GM21447 (cell line): ENCODE measurements around the gene NLGN4Y.
A peak's percentile ranks its signal among the peaks of the same experiment; 100 is the strongest.

ENCODE experiments used
- ATAC-seq: cut with Tn5 transposase; IDR thresholded peaks from one replicate; pipeline ENCODE4 v1.9.1; 2021; ENCODE audit not compliant: unreplicated experiment

NLGN4Y gene

GRCh38 chrY:14524272-14525231 lies at the start of gene NLGN4Y:
Gene NLGN4Y (plus strand): TSS chrY:14524529. CDS start chrY:14622120, 97,591 bp downstream.
- peak; percentile 58 for ATAC-seq

- no peak for ATAC-seq
Observed at GRCh38 chrY:14485935-14486334, 38.4 kb upstream of the NLGN4Y start.

- ATAC-seq: no peak
Observed at GRCh38 chrY:14490226-14490625, 34.1 kb upstream of the NLGN4Y start.

GRCh38 chrY:14498071-14498470 lies 26.3 kb upstream of the NLGN4Y start:
- no peak for ATAC-seq

GRCh38 chrY:14504592-14504991 lies 19.7 kb upstream of the NLGN4Y start:
- ATAC-seq: no peak

- no peak for ATAC-seq
Observed at GRCh38 chrY:14522379-14522950, 1.9 kb upstream of the NLGN4Y start.

- ATAC-seq: peak; percentile 13
Observed at GRCh38 chrY:14523491-14524271, 648 bp upstream of the NLGN4Y start.

GRCh38 chrY:14525315-14525714 lies 986 bp downstream of the NLGN4Y start:
- ATAC-seq: no peak

GRCh38 chrY:14528361-14528760 lies 4.0 kb downstream of the NLGN4Y start:
- no peak for ATAC-seq

- no peak for ATAC-seq
Observed at GRCh38 chrY:14536703-14537102, 12.4 kb downstream of the NLGN4Y start.

GRCh38 chrY:14543506-14543905 lies 19.2 kb downstream of the NLGN4Y start:
- no peak for ATAC-seq

GRCh38 chrY:14581294-14581693 lies 57.0 kb downstream of the NLGN4Y start:
- no peak for ATAC-seq

- ATAC-seq: no peak
Observed at GRCh38 chrY:14586725-14587124, 62.4 kb downstream of the NLGN4Y start.

- no peak for ATAC-seq
Observed at GRCh38 chrY:14601372-14601771, 77.0 kb downstream of the NLGN4Y start.

- no peak for ATAC-seq
Observed at GRCh38 chrY:14617625-14618024, 93.3 kb downstream of the NLGN4Y start.

GRCh38 chrY:14618513-14618912 lies 94.2 kb downstream of the NLGN4Y start:
- no peak for ATAC-seq

GRCh38 chrY:14628208-14628607 lies 103.9 kb downstream of the NLGN4Y start:
- no peak for ATAC-seq

- no peak for ATAC-seq
Observed at GRCh38 chrY:14631676-14632075, 107.3 kb downstream of the NLGN4Y start.

- no peak for ATAC-seq
Observed at GRCh38 chrY:14633718-14634117, 109.4 kb downstream of the NLGN4Y start.

GRCh38 chrY:14634954-14635353 lies 110.6 kb downstream of the NLGN4Y start:
- no peak for ATAC-seq

- no peak for ATAC-seq
Observed at GRCh38 chrY:14637551-14637950, 113.2 kb downstream of the NLGN4Y start.

- ATAC-seq: no peak
Observed at GRCh38 chrY:14641853-14642252, 117.5 kb downstream of the NLGN4Y start.
